NCI-H226 (cell line): Measurements from ENCODE around the gene ZNF557.
"Not testable (repeated sequence)": the region's sequence is repeated elsewhere in the genome, so short reads cannot be mapped to it uniquely, and the experiment has no call there.

ENCODE experiments used
- DNase-seq: peaks from one replicate; pipeline ENCODE4 v3.0.0-alpha.2; 2015

Gene ZNF557

DNA sequence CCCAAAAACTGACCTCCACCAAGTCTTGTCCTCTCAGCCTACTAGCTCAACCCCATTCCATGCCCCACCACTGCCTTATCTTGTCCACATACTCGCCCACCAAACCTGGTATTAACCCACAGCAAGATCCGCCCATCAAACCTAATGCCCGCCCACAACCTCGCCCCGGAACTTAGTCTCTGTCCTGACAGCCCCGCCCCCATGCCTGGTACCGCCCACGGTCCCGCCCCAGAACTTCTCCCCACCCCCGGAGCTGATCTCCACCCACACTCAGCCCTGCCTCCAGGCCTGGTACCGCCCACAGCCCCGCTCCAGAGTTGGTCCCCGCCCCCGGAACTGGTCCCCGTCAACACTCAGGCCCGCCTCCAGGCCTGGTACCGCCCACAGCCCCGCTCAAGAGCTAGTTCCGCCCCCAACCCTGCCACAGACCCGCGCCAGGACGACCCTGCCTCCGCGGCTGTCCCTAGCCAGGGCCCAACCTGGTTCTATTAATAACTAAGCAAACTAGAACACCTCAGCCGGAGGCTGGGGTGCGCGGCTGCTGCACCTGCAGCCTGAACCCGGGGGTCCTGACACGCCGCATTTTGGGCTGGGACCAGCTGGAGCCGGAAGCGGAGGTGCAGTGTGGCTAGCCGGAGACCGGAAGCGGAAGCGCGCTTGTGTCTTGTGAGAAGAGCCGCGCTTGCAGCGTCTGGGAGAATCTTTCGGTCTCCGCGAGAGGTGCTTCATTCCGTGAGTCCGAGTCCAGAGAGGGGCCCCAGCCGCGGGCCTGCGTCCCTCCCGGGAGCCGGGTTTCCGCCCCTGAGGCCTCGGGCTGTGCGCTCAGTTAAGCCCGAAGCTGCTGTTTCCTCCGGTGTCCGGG lies at the start of gene ZNF557:
Gene ZNF557, plus strand, starts transcription at position 662 of the 862 bp plus-strand sequence. CDS start 5,372 bp downstream, outside the sequence.
- peak; percentile 88 for DNase-seq

DNA sequence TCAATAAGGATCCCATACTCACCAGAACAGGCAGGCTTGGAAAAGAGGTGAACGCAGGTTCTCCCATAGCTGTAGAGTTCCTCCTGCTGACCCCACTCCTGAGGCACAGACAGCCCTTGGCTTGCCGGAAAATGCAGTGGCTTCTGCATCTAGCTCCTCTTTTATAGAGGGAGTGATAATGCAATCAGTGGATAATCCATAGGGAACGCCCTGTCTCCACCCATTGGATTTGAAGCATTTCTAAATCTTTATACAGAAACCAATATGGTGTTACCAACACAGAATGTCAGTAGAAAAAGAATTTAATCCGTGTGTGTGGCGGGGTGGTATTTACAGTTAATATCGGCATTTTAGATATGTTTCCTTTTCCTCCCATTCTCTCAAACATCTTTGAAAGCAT lies 48.2 kb upstream of the ZNF557 start, which contains the start of gene MBD3L2B:
Gene MBD3L2B, minus strand, starts transcription at position 101 of the 400 bp plus-strand sequence. Its CDS starts 34 bp downstream, at position 67.
- DNase-seq: not testable (repeated sequence)

DNA sequence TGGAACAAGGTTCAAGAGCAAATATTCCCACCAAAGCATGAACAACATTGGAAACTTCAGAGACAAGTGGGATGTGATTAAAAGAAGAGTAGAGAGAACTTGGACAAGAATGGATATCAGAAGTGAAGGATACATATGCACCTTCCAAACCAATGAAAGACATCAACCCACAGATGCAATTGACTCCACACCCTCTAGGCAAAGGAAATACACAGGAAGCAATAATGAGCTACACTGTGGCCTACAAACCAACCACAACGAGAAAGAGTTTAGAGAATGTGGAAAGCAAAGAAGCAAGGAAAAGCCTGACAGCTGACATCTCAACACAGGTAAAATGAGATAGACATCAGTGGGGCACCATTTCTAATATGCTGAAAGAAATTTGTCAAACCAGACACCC lies 40.7 kb upstream of the ZNF557 start:
- DNase-seq: not testable (repeated sequence)

DNA sequence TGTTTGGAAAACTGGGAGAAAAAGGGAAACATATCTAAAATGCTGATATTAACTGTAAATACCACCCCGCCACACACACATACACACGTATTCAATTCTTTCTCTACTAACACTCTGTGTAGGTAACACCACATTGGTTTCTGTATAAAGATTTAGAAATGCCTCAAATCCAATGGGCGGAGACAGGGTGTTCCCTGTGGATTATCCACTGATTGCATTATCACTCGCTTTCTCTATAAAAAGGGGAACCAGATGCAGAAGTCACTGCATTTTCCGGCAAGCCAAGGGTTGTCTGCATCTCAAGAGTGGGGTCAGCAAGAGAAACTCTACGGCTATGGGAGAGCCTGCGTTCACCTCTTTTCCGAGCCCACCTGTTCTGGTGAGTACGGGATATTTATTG lies 39.2 kb upstream of the ZNF557 start, which contains the start of gene MBD3L5:
Gene MBD3L5, plus strand, starts transcription at position 301 of the 400 bp plus-strand sequence. Its CDS starts 34 bp downstream, at position 335.
- DNase-seq: not testable (repeated sequence)

DNA sequence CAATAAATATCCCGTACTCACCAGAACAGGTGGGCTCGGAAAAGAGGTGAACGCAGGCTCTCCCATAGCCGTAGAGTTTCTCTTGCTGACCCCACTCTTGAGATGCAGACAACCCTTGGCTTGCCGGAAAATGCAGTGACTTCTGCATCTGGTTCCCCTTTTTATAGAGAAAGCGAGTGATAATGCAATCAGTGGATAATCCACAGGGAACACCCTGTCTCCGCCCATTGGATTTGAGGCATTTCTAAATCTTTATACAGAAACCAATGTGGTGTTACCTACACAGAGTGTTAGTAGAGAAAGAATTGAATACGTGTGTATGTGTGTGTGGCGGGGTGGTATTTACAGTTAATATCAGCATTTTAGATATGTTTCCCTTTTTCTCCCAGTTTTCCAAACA lies 29.4 kb upstream of the ZNF557 start, which contains the start of gene MBD3L4:
Gene MBD3L4, minus strand, starts transcription at position 101 of the 400 bp plus-strand sequence. Its CDS starts 35 bp downstream, at position 66.
- not testable (repeated sequence) for DNase-seq

DNA sequence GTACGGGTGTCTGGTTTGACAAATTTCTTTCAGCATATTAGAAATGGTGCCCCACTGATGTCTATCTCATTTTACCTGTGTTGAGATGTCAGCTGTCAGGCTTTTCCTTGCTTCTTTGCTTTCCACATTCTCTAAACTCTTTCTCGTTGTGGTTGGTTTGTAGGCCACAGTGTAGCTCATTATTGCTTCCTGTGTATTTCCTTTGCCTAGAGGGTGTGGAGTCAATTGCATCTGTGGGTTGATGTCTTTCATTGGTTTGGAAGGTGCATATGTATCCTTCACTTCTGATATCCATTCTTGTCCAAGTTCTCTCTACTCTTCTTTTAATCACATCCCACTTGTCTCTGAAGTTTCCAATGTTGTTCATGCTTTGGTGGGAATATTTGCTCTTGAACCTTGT lies 27.9 kb upstream of the ZNF557 start:
- not testable (repeated sequence) for DNase-seq

DNA sequence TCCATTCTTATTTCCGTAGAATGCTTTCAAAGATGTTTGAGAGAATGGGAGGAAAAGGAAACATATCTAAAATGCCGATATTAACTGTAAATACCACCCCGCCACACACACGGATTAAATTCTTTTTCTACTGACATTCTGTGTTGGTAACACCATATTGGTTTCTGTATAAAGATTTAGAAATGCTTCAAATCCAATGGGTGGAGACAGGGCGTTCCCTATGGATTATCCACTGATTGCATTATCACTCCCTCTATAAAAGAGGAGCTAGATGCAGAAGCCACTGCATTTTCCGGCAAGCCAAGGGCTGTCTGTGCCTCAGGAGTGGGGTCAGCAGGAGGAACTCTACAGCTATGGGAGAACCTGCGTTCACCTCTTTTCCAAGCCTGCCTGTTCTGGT lies 20.5 kb upstream of the ZNF557 start, which contains the start of gene MBD3L2:
Gene MBD3L2, plus strand, starts transcription at position 301 of the 400 bp plus-strand sequence. Its CDS starts 53 bp downstream, at position 354.
- DNase-seq: not testable (repeated sequence)

- DNase-seq: not testable (repeated sequence)
These were observed 18.1 kb upstream of the ZNF557 start for GRCh38 chr19:7051421-7051820.

- not testable (repeated sequence) for DNase-seq
These were observed 16.6 kb upstream of the ZNF557 start for GRCh38 chr19:7052896-7053295.

DNA sequence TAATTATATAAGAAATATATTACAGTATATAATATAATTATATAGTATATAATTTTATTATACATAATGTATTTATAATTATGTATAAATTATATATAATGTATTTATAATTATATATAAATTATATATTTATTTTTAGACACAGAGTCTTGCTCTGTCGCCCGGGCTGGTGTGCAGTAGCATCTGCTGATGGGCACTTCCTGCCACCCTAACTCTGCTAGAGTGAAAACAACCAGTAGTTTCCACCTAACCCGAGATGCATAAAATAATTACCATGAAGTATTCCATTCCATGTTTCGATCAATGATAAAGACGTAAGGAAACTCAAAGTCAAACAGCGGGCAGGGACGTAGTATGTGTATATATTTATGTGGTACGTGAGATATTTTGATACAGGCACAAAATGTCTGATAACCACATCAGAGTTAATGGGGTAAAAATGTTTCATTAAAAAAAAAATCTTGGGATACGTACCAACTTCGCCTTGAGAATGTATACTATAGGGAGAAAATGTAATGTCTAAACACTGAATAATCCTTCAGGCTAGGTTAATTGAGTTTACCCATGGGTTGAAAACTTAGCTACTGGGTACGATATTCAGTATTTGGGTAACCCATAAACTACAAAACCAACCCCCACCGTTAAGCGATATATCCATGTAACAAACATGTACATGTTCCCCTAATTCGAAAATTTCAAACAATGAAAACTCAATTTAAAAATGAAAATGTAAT lies 14.7 kb upstream of the ZNF557 start:
- not testable (repeated sequence) for DNase-seq

DNA sequence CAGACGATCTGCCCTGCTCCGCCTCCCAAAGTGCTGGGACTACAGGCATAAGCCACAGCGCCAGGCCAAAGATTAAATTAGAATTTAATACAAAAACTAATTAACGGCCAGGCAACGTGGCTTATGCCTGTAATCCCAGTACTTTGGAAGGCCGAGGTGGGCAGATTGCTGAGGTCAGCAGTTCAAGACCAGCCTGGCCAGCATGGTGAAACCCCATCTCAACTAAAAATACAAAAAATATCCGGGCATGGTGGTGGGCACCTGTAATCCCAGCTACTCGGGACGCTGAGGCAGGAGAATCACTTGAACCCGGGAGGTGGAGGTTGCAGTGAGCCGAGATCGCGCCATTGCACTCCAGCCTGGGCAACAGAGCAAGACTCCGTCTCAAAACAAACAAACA lies 13.8 kb upstream of the ZNF557 start:
- DNase-seq: not testable (repeated sequence)

- DNase-seq: not testable (repeated sequence)
These were observed 13.1 kb upstream of the ZNF557 start for GRCh38 chr19:7056371-7056770.

GRCh38 chr19:7058576-7058975 lies 10.9 kb upstream of the ZNF557 start, which contains the start of gene MBD3L3:
TSS of gene MBD3L3 (minus strand) at chr19:7058676. CDS start at chr19:7058605, 71 bp downstream.
- not testable (repeated sequence) for DNase-seq

GRCh38 chr19:7059977-7060376 lies 9.5 kb upstream of the ZNF557 start:
- DNase-seq: not testable (repeated sequence)

DNA sequence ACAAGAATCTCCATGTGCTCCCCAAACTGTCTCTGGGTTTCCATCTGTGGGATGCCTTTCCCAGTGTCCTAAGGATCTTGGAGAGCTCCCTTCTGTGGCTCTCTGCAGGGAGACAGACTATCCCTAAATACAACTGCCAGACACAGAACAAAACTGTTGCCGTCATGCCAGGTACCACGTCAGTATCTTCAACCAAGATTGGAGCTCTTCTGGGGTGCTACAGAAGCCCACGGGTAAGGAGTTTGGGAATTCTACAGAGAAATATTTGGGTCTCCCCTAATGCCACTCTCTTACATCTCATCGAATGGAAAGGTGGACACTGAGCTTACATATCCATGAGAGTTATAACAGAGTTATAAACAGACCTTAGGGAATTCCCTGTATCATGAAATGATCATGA lies 6.2 kb upstream of the ZNF557 start:
- no peak for DNase-seq

GRCh38 chr19:7063764-7064418 lies 5.6 kb upstream of the ZNF557 start:
- DNase-seq: no peak

- not testable (repeated sequence) for DNase-seq
These were observed 2.4 kb upstream of the ZNF557 start for GRCh38 chr19:7067122-7067521.

DNA sequence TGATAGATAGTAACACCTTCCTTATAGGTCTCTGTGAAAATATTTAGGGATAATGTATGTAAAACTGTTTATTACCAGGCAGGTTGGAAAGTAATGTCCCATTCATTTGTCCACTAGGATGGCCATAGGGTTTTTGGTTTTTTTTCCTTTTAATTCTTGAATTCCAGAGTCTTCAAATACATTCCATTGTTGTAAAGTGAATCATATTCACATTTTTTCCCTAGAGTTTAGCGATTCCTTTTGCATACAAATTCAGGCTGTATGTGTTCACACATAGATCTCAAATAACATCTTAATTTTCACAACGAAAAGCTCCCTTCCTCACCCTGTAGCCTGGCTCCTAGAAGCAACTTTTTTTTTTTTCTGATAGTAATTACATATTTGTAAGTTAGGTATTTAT lies 1.8 kb upstream of the ZNF557 start:
- peak; percentile 16 for DNase-seq

DNA sequence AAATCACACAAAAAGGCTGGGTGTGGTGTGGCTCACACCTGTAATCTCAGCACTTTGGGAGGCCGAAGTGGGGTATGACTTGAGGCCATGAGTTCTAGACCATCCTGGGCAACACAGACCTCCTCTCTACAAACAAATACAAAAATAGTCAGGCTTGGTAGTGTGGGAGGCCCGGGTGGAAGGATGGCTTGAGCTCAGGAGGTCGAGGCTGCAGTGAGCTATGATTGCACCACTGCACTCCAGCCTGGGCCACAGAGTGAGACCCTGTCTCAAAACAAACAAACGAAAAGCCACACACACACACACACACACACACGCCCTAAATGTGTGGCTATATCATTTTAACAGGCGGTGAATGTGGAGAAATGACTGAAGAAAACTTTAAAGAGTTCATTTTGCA lies 904 bp upstream of the ZNF557 start:
- no peak for DNase-seq

- no peak for DNase-seq
These were observed 362 bp downstream of the ZNF557 start for GRCh38 chr19:7069904-7070226.

DNA sequence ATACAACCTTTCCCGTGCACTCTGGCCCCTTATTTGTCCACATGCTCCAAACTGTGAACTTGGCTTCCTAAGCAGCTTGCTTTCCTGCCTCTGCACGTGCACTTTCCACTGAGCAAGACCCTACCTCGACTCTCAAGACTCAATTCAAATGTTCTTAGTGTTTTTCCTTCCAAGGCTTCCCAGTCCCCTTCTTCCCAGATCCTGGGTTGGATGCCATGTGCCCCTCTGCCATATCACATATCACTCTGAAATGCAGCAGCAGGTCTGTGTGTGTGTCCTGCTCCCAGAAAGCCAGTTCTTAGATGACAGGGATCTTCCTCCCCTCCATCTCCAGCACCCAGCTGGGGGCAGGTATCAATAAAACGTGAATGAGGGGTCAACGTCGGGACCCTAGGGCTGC lies 3.0 kb downstream of the ZNF557 start:
- DNase-seq: no peak

DNA sequence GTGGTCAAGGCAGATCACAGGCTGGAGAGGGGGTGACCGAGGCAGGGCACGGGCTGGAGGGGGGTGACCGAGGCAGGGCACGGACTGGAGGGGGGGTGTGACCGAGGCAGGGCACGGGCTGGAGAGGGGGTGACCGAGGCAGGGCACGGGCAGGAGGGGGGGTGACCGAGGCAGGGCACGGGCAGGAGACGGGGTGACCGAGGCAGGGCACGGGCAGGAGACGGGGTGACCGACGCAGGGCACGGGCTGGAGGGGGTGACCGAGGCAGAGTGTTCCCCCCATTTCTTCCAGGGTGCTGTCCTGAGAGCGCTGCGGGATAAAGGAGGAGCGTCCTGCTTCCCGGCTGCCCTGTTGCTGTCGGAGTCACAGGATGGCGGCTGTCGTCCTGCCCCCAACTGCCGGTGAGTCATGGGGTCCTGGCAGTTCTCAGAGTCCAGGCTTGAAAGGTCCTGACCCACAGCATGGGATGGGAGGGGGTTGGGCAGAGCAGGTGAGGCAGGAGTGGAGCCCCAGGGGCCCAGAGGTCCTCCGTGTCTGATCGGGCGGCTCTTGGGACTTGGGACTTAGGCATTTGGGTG lies 5.3 kb downstream of the ZNF557 start:
- no peak for DNase-seq
